Endometrial microvascular endothelial cells (primary cell): Measurements from ENCODE around the gene TRUB1. TPM values are rescaled to one million over a fixed set of nuclear protein-coding genes. Genes with fewer than 3 reads are reported as not detected.

ENCODE experiments used
- in situ Hi-C: cut with HindIII; loops from 2 replicates; pipeline ENCODE4 v1.10.0; 2017; ENCODE audit warnings: low sequenced_read_pairs, low pct_unique_long_range_greater_than_20kb; ENCODE audit errors: inconsistent ontology term
- total RNA-seq: library from RNA; depleted of rRNA; stranded (reverse); fragments of >200 nt; gene quantifications from one replicate; pipeline ENCODE4 v1.2.3, GENCODE V29; 2015; ENCODE audit errors: inconsistent ontology term

Gene TRUB1
- total RNA-seq, 1 donor from 2014 or later, result 31.1 TPM

GRCh38 chr10:115020449-115020848 lies 82.5 kb downstream of the TRUB1 start:
- in situ Hi-C loops, result no loop called here

- in situ Hi-C loops, result no loop called here
Observed at GRCh38 chr10:115022733-115023132, 84.7 kb downstream of the TRUB1 start.

GRCh38 chr10:115023715-115024114 lies 85.7 kb downstream of the TRUB1 start:
- in situ Hi-C loops, result no loop called here

GRCh38 chr10:115024371-115024770 lies 86.4 kb downstream of the TRUB1 start:
- in situ Hi-C loops, result no loop called here

- in situ Hi-C loops, result no loop called here
Observed at GRCh38 chr10:115026056-115026745, 88.2 kb downstream of the TRUB1 start.

- in situ Hi-C loops, result no loop called here
Observed at GRCh38 chr10:115026746-115027140, 88.7 kb downstream of the TRUB1 start.

Other genes with a start within 250 kb of the TRUB1 start
- gene FHIP2A, start 116.4 kb upstream of the TRUB1 start, total RNA-seq, result 16.3 TPM
- not detected for gene ATRNL1, start 155.2 kb downstream of the TRUB1 start, total RNA-seq